GM12878 (cell line): Measurements from ENCODE around the gene LAMC3. TPM values are rescaled to one million over a fixed set of nuclear protein-coding genes. Genes with fewer than 3 reads are reported as not detected.

ENCODE experiments used
- ATAC-seq: fragments of 200-7000 bp; cut with Tn5 transposase; 3 replicates; pipeline ENCODE4 v1.9.1; 2020; ENCODE audit warnings: mild to moderate bottlenecking, moderate library complexity
- BruUV-seq: library from RNA; stranded (reverse); fragments of 400-500 nt; replicated peaks from 2 replicates; lab custom pipeline; 2021; lab: Mats Ljungman, UMichigan
- CTCF ChIA-PET: fragments of 300-600 bp; sonication (Branson Sonifier 250); formaldehyde crosslinking; extraction: SDS; loops from one replicate; lab custom pipeline; 2021; ENCODE audit warnings: inconsistent platforms; lab: Yijun Ruan, JAX
- POLR2A ChIA-PET: fragments of 350-600 bp; formaldehyde crosslinking; extraction: SDS; loops from one replicate; lab custom pipeline; 2021; ENCODE audit warnings: inconsistent platforms; lab: Charles Lee
- RAD21 ChIA-PET: fragments of 300-600 bp; sonication (Branson Sonifier 250); formaldehyde crosslinking; loops from one replicate; lab custom pipeline; 2023; ENCODE audit warnings: antibody characterized with exemption; ENCODE audit not compliant: unreplicated experiment; lab: Charles Lee
- SMC1A ChIA-PET: fragments of 300-600 bp; sonication (Branson Sonifier 250); formaldehyde crosslinking; loops from one replicate; lab custom pipeline; 2023; ENCODE audit not compliant: unreplicated experiment, uncharacterized antibody; lab: Charles Lee
- DNase-seq: peaks from one replicate; pipeline ENCODE4 v3.0.0-alpha.2; 2011; ENCODE audit warnings: low read depth, low spot score
- FAIRE-seq: peaks from 3 replicates; lab custom pipeline; 2011; peaks lifted over from hg19 to GRCh38; lab: Jason Lieb, UNC
- H2AFZ ChIP-seq: 2 replicates; pipeline ENCODE4 v1.6.0; 2011; ENCODE audit warnings: low read depth, low read length, control low read depth; ENCODE audit not compliant: control insufficient read depth
- H3K27ac ChIP-seq: 2 replicates; pipeline ENCODE4 v1.5.1; 2011; ENCODE audit warnings: control low read depth; ENCODE audit not compliant: control insufficient read depth, insufficient read depth
- H3K27me3 ChIP-seq, 2 experiments: replicated peaks in 1 of 2; 2 replicates each; pipeline versions ENCODE4 v1.6.0 to v1.6.1; 2011; ENCODE audit warnings: low read length in 1 of 2; ENCODE audit not compliant: control insufficient read depth in 2 of 2, insufficient read depth in 2 of 2
- H3K36me3 ChIP-seq, 2 experiments: 2 replicates each; pipeline ENCODE4 v1.5.1; 2011; ENCODE audit warnings: low read length in 1 of 2; ENCODE audit not compliant: control insufficient read depth in 2 of 2, insufficient read depth in 2 of 2
- H3K4me1 ChIP-seq: 2 replicates; pipeline ENCODE4 v1.6.1; 2011; ENCODE audit warnings: mild to moderate bottlenecking, low read length, moderate library complexity, mixed read lengths; ENCODE audit not compliant: control insufficient read depth, insufficient read depth
- H3K4me2 ChIP-seq: 2 replicates; pipeline ENCODE4 v1.6.0; 2011; ENCODE audit warnings: control low read depth; ENCODE audit not compliant: control insufficient read depth, insufficient read depth
- H3K4me3 ChIP-seq: fragments of 200-600 bp; sonication (generic); 2 replicates; pipeline ENCODE4 v1.5.1; 2016
- H3K79me2 ChIP-seq: 2 replicates; pipeline ENCODE4 v1.6.0; 2011; ENCODE audit warnings: low read length; ENCODE audit not compliant: control insufficient read depth, insufficient read depth
- H3K9ac ChIP-seq: 2 replicates; pipeline ENCODE4 v1.8.0; 2011; ENCODE audit warnings: low read length, control low read depth, mixed read lengths; ENCODE audit not compliant: control insufficient read depth, insufficient read depth
- H3K9me3 ChIP-seq: replicated peaks from 3 replicates; pipeline ENCODE4 v1.5.1; 2011; ENCODE audit warnings: mild to moderate bottlenecking, low read length; ENCODE audit not compliant: control insufficient read depth, insufficient read depth
- H4K20me1 ChIP-seq: 2 replicates; pipeline ENCODE4 v1.6.0; 2011; ENCODE audit not compliant: control insufficient read depth, insufficient read depth
- BRCA1 ChIP-seq: IDR thresholded peaks from 2 replicates; pipeline ENCODE4 v1.6.1; 2011; ENCODE audit warnings: low read depth, low read length, improper control_type of control experiment
- EED ChIP-seq: sonication (generic); IDR thresholded peaks from 2 replicates; pipeline ENCODE4 v1.6.1; 2016; ENCODE audit warnings: antibody characterized with exemption, low read depth
- FOXK2 ChIP-seq: fragments of 450-650 bp; IDR thresholded peaks from 2 replicates; pipeline ENCODE4 v1.6.1; 2017; ENCODE audit warnings: mild to moderate bottlenecking, moderate library complexity
- HDAC2 ChIP-seq: fragments of 200-600 bp; sonication (generic); IDR thresholded peaks from 2 replicates; pipeline ENCODE4 v1.6.1; 2017
- IKZF1 ChIP-seq: fragments of 450-650 bp; conservative IDR thresholded peaks from 2 replicates; pipeline ENCODE4 v1.6.1; 2017; ENCODE audit warnings: antibody characterized with exemption, mild to moderate bottlenecking
- KDM1A ChIP-seq: fragments of 200-600 bp; sonication (generic); IDR thresholded peaks from 2 replicates; pipeline ENCODE4 v1.6.1; 2016; ENCODE audit warnings: borderline replicate concordance
- NFYA ChIP-seq: IDR thresholded peaks from 2 replicates; pipeline ENCODE4 v1.6.1; 2011; ENCODE audit warnings: low read depth, mild to moderate bottlenecking, low read length, improper control_type of control experiment, borderline replicate concordance
- NRF1 ChIP-seq: conservative IDR thresholded peaks from 2 replicates; pipeline ENCODE4 v1.6.1; 2011; ENCODE audit warnings: mild to moderate bottlenecking, low read depth, low read length, improper control_type of control experiment
- RB1 ChIP-seq: fragments of 450-650 bp; formaldehyde crosslinking; IDR thresholded peaks from 2 replicates; pipeline ENCODE4 v1.6.1; 2017; ENCODE audit warnings: mild to moderate bottlenecking, borderline replicate concordance
- RFX5 ChIP-seq: IDR thresholded peaks from 2 replicates; pipeline ENCODE4 v1.6.1; 2011; ENCODE audit warnings: low read depth, low read length, improper control_type of control experiment
- SMAD5 ChIP-seq: IDR thresholded peaks from 2 replicates; pipeline ENCODE4 v1.6.1; 2016; ENCODE audit warnings: antibody characterized with exemption, low read depth
- SREBF1 ChIP-seq: IDR thresholded peaks from 2 replicates; pipeline ENCODE4 v1.6.1; 2012; ENCODE audit warnings: mild to moderate bottlenecking, low read length
- TCF12 ChIP-seq: IDR thresholded peaks from 2 replicates; pipeline ENCODE4 v1.6.1; 2011; ENCODE audit warnings: low read depth, mild to moderate bottlenecking, low read length
- ZNF622 ChIP-seq: fragments of 450-650 bp; IDR thresholded peaks from 2 replicates; pipeline ENCODE4 v1.6.1; 2017; ENCODE audit warnings: mild to moderate bottlenecking, inconsistent platforms
- WGBS: methylation state at CpG from one replicate; pipeline ENCODE4 v1.1.6; 2016; ENCODE audit warnings: low lambda C conversion rate; ENCODE audit not compliant: insufficient replicate concordance, insufficient coverage; ENCODE audit errors: missing lambda C conversion rate; 5-methylcytosine and 5-hydroxymethylcytosine counted together
- in situ Hi-C: fragments of 300-500 bp; cut with MboI; formaldehyde crosslinking; loops from 9 replicates; pipeline ENCODE4 v1.14.3; 2018; ENCODE audit warnings: mixed read lengths
- intact Hi-C: fragments of 100-400 bp; cut with micrococcal nuclease; formaldehyde crosslinking; loops from one replicate; pipeline ENCODE4 v1.14.2; 2022; ENCODE audit not compliant: unreplicated experiment
- polyA plus RNA-seq, 11 experiments: library from polyadenylated mRNA; depleted of rRNA in 4 of 11; unstranded in 6 of 11; stranded (reverse) in 5 of 11; fragments of >200 nt; fragmentation: Nextera tagmentation in 4 of 11; fragmentation: Illumina TruSeq in 1 of 11; extraction: Ambion mirVana in 4 of 11; extraction: Trizol in 1 of 11; gene quantifications; 1 replicate in 1 of 11; 2 replicates in 10 of 11; pipeline versions ENCODE4 v1.2.1 to v1.2.3, GENCODE V29; 2011 to 2016; ENCODE audit warnings: inconsistent platforms in 2 of 11, missing spikeins in 2 of 11, low read depth in 1 of 11
- total RNA-seq, 4 experiments: library from RNA; depleted of rRNA in 3 of 4; stranded (reverse); fragments of >200 nt in 3 of 4; fragmentation: Illumina TruSeq in 1 of 4; extraction: Trizol in 1 of 4; gene quantifications; 2 replicates each; pipeline versions ENCODE4 v1.2.1 to v1.2.3, GENCODE V29; 2013 to 2021
- TF ChIP-seq, protein P1 (sequence below): fragments of 450-650 bp; IDR thresholded peaks from 2 replicates; pipeline ENCODE4 v1.6.1; 2018; ENCODE audit warnings: mild to moderate bottlenecking, low read depth, moderate library complexity; ENCODE audit not compliant: partially characterized antibody
- TF ChIP-seq, protein P2 (sequence below): IDR thresholded peaks from 2 replicates; pipeline ENCODE4 v1.6.1; 2012; ENCODE audit warnings: low read length, inconsistent platforms
- TF ChIP-seq, protein P3 (sequence below): IDR thresholded peaks from 2 replicates; pipeline ENCODE4 v1.6.1; 2011; ENCODE audit warnings: borderline replicate concordance, low read depth, mild to moderate bottlenecking, moderate library complexity, low read length; ENCODE audit not compliant: insufficient read depth, poor library complexity, severe bottlenecking

The LAMC3 gene
- total and polyA plus RNA-seq, 10 of the 15 experiments (the other 5 are each of a cell fraction or from before 2014, with no cell fraction given), result under 0.01 to 0.08 TPM; not detected in 8

DNA sequence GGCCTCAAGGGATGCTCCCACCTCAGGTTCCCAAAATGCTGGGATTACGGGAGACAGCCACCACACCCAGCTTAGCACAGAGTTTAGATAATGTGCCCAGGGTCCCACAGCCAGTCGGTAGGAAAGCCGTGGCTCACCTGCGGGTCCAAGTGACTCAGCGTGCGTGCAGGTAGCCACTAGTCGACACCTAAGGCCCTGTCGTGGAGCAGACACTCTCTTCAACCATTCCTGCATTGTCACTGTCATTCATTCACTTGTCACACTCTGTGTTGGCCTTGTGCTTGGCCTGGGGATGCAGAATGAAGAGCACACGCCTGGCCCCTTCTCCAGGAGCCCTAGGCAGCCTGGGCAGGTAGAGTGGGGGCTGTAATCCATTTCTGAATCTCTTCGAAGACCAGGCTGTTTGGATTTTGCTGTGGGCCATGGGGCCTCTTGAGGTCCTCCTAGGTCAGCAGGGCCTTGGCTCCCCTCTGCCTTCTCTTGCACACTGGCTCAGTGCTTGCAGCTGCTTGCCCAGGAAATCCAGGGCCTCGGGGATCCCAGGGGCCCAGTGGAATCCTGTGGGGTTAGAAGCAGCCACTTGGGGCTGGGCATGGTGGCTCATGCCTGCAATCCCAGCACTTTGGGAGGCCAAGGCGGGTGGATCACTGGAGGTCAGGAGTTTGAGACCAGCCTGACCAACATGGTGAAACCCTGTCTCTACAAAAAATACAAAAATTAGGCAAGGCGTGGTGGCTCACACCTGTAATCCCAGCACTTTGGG, 81.2 kb downstream of the LAMC3 start:
- no TSS peak for BruUV-seq
- in situ Hi-C loops (no loop called here), intact Hi-C loops (no loop called here)
- no peak for DNase-seq
- 43% methylated on average over 13 of the region's 13 CpGs for WGBS
- Histone ChIP-seq H3K4me1 (no peaks in the 10 kb centered on the region), H3K9ac (no peak overlapping the region), H3K79me2 (no peaks in the 10 kb centered on the region), H2AFZ (no peak overlapping the region), H3K9me3 (no peaks in the 10 kb centered on the region), H3K27ac (no peak overlapping the region), H3K4me3 (no peak overlapping the region), H3K27me3 (peaks cover 0 to 5% of the 10 kb centered on the region in 2 experiments; a peak in 3 of 4 replicates), H3K36me3 (no peaks in the 10 kb centered on the region), H4K20me1 (no peaks in the 10 kb centered on the region), H3K4me2 (no peak overlapping the region)
- TF ChIP-seq KDM1A, result no peak
- no peak for TF ChIP-seq HDAC2
- TF ChIP-seq BRCA1, result no peak
- no peak for TF ChIP-seq RFX5
- TF ChIP-seq RB1, result no peak
- no peak for TF ChIP-seq NRF1
- TF ChIP-seq, protein P1, sequence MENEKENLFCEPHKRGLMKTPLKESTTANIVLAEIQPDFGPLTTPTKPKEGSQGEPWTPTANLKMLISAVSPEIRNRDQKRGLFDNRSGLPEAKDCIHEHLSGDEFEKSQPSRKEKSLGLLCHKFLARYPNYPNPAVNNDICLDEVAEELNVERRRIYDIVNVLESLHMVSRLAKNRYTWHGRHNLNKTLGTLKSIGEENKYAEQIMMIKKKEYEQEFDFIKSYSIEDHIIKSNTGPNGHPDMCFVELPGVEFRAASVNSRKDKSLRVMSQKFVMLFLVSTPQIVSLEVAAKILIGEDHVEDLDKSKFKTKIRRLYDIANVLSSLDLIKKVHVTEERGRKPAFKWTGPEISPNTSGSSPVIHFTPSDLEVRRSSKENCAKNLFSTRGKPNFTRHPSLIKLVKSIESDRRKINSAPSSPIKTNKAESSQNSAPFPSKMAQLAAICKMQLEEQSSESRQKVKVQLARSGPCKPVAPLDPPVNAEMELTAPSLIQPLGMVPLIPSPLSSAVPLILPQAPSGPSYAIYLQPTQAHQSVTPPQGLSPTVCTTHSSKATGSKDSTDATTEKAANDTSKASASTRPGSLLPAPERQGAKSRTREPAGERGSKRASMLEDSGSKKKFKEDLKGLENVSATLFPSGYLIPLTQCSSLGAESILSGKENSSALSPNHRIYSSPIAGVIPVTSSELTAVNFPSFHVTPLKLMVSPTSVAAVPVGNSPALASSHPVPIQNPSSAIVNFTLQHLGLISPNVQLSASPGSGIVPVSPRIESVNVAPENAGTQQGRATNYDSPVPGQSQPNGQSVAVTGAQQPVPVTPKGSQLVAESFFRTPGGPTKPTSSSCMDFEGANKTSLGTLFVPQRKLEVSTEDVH, result no peak
- no peak for TF ChIP-seq EED
- TF ChIP-seq, protein P2, sequence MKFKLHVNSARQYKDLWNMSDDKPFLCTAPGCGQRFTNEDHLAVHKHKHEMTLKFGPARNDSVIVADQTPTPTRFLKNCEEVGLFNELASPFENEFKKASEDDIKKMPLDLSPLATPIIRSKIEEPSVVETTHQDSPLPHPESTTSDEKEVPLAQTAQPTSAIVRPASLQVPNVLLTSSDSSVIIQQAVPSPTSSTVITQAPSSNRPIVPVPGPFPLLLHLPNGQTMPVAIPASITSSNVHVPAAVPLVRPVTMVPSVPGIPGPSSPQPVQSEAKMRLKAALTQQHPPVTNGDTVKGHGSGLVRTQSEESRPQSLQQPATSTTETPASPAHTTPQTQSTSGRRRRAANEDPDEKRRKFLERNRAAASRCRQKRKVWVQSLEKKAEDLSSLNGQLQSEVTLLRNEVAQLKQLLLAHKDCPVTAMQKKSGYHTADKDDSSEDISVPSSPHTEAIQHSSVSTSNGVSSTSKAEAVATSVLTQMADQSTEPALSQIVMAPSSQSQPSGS, result no peak
- no peak for TF ChIP-seq NFYA
- TF ChIP-seq IKZF1, result no peak
- TF ChIP-seq, protein P3, sequence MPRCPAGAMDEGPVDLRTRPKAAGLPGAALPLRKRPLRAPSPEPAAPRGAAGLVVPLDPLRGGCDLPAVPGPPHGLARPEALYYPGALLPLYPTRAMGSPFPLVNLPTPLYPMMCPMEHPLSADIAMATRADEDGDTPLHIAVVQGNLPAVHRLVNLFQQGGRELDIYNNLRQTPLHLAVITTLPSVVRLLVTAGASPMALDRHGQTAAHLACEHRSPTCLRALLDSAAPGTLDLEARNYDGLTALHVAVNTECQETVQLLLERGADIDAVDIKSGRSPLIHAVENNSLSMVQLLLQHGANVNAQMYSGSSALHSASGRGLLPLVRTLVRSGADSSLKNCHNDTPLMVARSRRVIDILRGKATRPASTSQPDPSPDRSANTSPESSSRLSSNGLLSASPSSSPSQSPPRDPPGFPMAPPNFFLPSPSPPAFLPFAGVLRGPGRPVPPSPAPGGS, result no peak
- no peak for TF ChIP-seq FOXK2
- no peak for TF ChIP-seq SREBF1
- TF ChIP-seq TCF12, result no peak
- TF ChIP-seq ZNF622, result no peak
- no peak for TF ChIP-seq SMAD5
- no peak for FAIRE-seq
- ChIA-PET CTCF (no interaction called here), RAD21 (no interaction called here), POLR2A (no interaction called here), SMC1A (no interaction called here)
- ATAC-seq, result no peak
